Astrocyte of the spinal cord (primary cell): ENCODE data around the gene C2CD3.

Experiments
- DNase-seq: peaks from one replicate; pipeline ENCODE4 v3.0.0; 2011; ENCODE audit warnings: low read depth, low spot score
- H3K4me3 ChIP-seq: 2 replicates; pipeline ENCODE4 v1.5.1; 2011; ENCODE audit warnings: low read depth, mild to moderate bottlenecking, low read length, moderate library complexity
- CTCF ChIP-seq: IDR thresholded peaks from 2 replicates; pipeline ENCODE4 v1.5.1; 2012; ENCODE audit warnings: low read depth, mild to moderate bottlenecking, low read length, inconsistent platforms
- in situ Hi-C: cut with HindIII; loops from 2 replicates; pipeline ENCODE4 v1.10.0; 2017; ENCODE audit warnings: low sequenced_read_pairs

Gene C2CD3

GRCh38 chr11:73996161-73996747 is 174.5 kb downstream of the C2CD3 start:
- H3K4me3 ChIP-seq, result no peak overlapping the region
- DNase-seq, result no peak
- no peak for TF ChIP-seq CTCF
- in situ Hi-C loops, result no loop called here

GRCh38 chr11:73995731-73996130 is 175.1 kb downstream of the C2CD3 start:
- no peak overlapping the region for H3K4me3 ChIP-seq
- in situ Hi-C loops, result no loop called here
- no peak for DNase-seq
- TF ChIP-seq CTCF, result no peak

- in situ Hi-C loops, result no loop called here
- DNase-seq, result no peak
- TF ChIP-seq CTCF, result no peak
- H3K4me3 ChIP-seq, result no peak overlapping the region
Observed at GRCh38 chr11:73995247-73995646, 175.6 kb downstream of the C2CD3 start.

- in situ Hi-C loops, result no loop called here
- TF ChIP-seq CTCF, result no peak
- no peak overlapping the region for H3K4me3 ChIP-seq
- no peak for DNase-seq
Observed at GRCh38 chr11:73991471-73992006, 179.3 kb downstream of the C2CD3 start.

- in situ Hi-C loops, result no loop called here
- TF ChIP-seq CTCF, result no peak
- DNase-seq, result no peak
- no peak overlapping the region for H3K4me3 ChIP-seq
Observed at GRCh38 chr11:73990730-73991129, 180.1 kb downstream of the C2CD3 start.

- H3K4me3 ChIP-seq, result no peak overlapping the region
- TF ChIP-seq CTCF, result no peak
- DNase-seq, result no peak
- in situ Hi-C loops, result no loop called here
Observed at GRCh38 chr11:73989156-73989555, 181.6 kb downstream of the C2CD3 start.
